Liver (tissue), 9 donors: Measurements from ENCODE around the gene ASIC1. TPM values are rescaled to one million over a fixed set of nuclear protein-coding genes. Genes with fewer than 3 reads are reported as not detected.

Experiments used
- DNase-seq: peaks from one replicate; pipeline ENCODE4 v3.0.0-alpha.2; 2017; ENCODE audit warnings: low spot score
- H3K27ac ChIP-seq, 2 donors: one replicate each; pipeline ENCODE4 v1.7.0; 2013; ENCODE audit warnings: inconsistent platforms in 2 of 2, low read length in 2 of 2, control low read depth in 1 of 2, low read depth in 1 of 2, mild to moderate bottlenecking in 1 of 2
- H3K27me3 ChIP-seq, 4 donors: one replicate each; pipeline versions ENCODE4 v1.6.1 to v1.7.0; 2013; ENCODE audit warnings: low read length in 3 of 4, inconsistent platforms in 1 of 4, mild to moderate bottlenecking in 1 of 4, moderate library complexity in 1 of 4; ENCODE audit not compliant: control insufficient read depth in 4 of 4, insufficient read depth in 4 of 4
- H3K36me3 ChIP-seq, 4 donors: one replicate each; pipeline versions ENCODE4 v1.6.1 to v1.7.0; 2013; ENCODE audit warnings: low read length in 3 of 4, mild to moderate bottlenecking in 3 of 4, low read depth in 1 of 4, moderate library complexity in 1 of 4; ENCODE audit not compliant: control insufficient read depth in 4 of 4, insufficient read depth in 3 of 4
- H3K4me1 ChIP-seq, 4 donors: one replicate each; pipeline versions ENCODE4 v1.6.1 to v1.7.0; 2013; ENCODE audit warnings: low read length in 3 of 4, mild to moderate bottlenecking in 3 of 4, moderate library complexity in 1 of 4; ENCODE audit not compliant: control insufficient read depth in 4 of 4, insufficient read depth in 4 of 4
- H3K4me3 ChIP-seq, 3 donors: one replicate each; pipeline versions ENCODE4 v1.6.1 to v1.7.0; 2013; ENCODE audit warnings: low read length in 3 of 3, control low read depth in 1 of 3, low read depth in 1 of 3, mild to moderate bottlenecking in 1 of 3
- H3K9ac ChIP-seq, 2 donors: one replicate each; pipeline ENCODE4 v1.7.0; 2013; ENCODE audit warnings: low read length in 2 of 2, mild to moderate bottlenecking in 2 of 2, moderate library complexity in 2 of 2, control low read depth in 1 of 2, low read depth in 1 of 2
- H3K9me3 ChIP-seq, 4 donors: one replicate each; pipeline versions ENCODE4 v1.6.1 to v1.7.0; 2013; ENCODE audit warnings: low read length in 3 of 4; ENCODE audit not compliant: control insufficient read depth in 4 of 4
- ATF3 ChIP-seq: IDR thresholded peaks from 2 replicates; pipeline ENCODE4 v1.6.1; 2016; ENCODE audit warnings: antibody characterized with exemption
- CTCF ChIP-seq: fragments of 150-350 bp; IDR thresholded peaks from 2 replicates; pipeline ENCODE4 v1.5.1; 2017; ENCODE audit warnings: improper control_type of control experiment, low read depth, low read length; ENCODE audit not compliant: missing input control
- EGR1 ChIP-seq, 2 donors: IDR thresholded peaks; 2 replicates each; pipeline ENCODE4 v1.6.1; 2016 to 2018; ENCODE audit warnings: antibody characterized with exemption in 2 of 2, low read depth in 2 of 2
- FOXA2 ChIP-seq: IDR thresholded peaks from 2 replicates; pipeline ENCODE4 v1.6.1; 2016; ENCODE audit warnings: antibody characterized with exemption
- HNF4A ChIP-seq, 2 donors: conservative IDR thresholded peaks; 2 replicates each; pipeline ENCODE4 v1.6.1; 2016; ENCODE audit warnings: antibody characterized with exemption in 2 of 2, mild to moderate bottlenecking in 2 of 2
- MAX ChIP-seq: IDR thresholded peaks from 2 replicates; pipeline ENCODE4 v1.6.1; 2016; ENCODE audit warnings: antibody characterized with exemption
- REST ChIP-seq: IDR thresholded peaks from 2 replicates; pipeline ENCODE4 v1.6.1; 2016; ENCODE audit warnings: antibody characterized with exemption, mild to moderate bottlenecking
- TAF1 ChIP-seq: conservative IDR thresholded peaks from 2 replicates; pipeline ENCODE4 v1.6.1; 2016; ENCODE audit warnings: antibody characterized with exemption, mild to moderate bottlenecking
- ZBTB33 ChIP-seq: IDR thresholded peaks from 2 replicates; pipeline ENCODE4 v1.6.1; 2016; ENCODE audit warnings: antibody characterized with exemption
- WGBS: extraction: QIAGEN DNeasy Blood & Tissue Kit; methylation state at CpG from one replicate; pipeline ENCODE4 v1.1.7; 2013; 5-methylcytosine and 5-hydroxymethylcytosine counted together
- polyA plus RNA-seq, 2 donors: library from polyadenylated mRNA; stranded (reverse) in 1 of 2; unstranded in 1 of 2; fragments of 200-250 nt in 1 of 2; fragments of >200 nt in 1 of 2; fragmentation: Nextera tagmentation in 1 of 2; extraction: Ambion mirVana in 1 of 2; gene quantifications; one replicate each; pipeline versions ENCODE4 v1.2.1 to v1.2.3, GENCODE V29; 2013 to 2015
- total RNA-seq, 2 donors: library from RNA; depleted of rRNA; stranded (reverse); fragments of >200 nt; gene quantifications; one replicate each; pipeline ENCODE4 v1.2.3, GENCODE V29; 2014
- donor health status: healthy.
- donor health status: healthy.
- donor health status: healthy.
- donor health status: healthy.
- donor health status: healthy.

The ASIC1 gene
- total and polyA plus RNA-seq, 4 donors: 0.05 to 0.08 (median 0.06) TPM; not detected in 1

GRCh38 chr12:50056639-50056976, 788 bp upstream of the ASIC1 start (continued):
- TF ChIP-seq ZBTB33 (no peak), HNF4A (conservative IDR thresholded peaks at IDR 0.05) (no peak)

GRCh38 chr12:50057896-50058670, 687 bp downstream of the ASIC1 start:
- H3K9ac ChIP-seq: no peak overlapping the region
- TF ChIP-seq CTCF (no peak), HNF4A (conservative IDR thresholded peaks at IDR 0.05) (no peak), ZBTB33 (no peak), FOXA2 (no peak), MAX (no peak), TAF1 (no peak), ATF3 (no peak), EGR1 (IDR thresholded peaks at IDR 0.05; ENCODE audit: low read depth in 2 of 2) (no peak), REST (no peak)
- peaks cover 0 to 2% (median 0%) of the 10 kb centered on the region in 4 donors for H3K27me3 ChIP-seq
- no peak for DNase-seq
- peaks cover 7 to 20% (median 10%) of the 10 kb centered on the region in 4 donors for H3K4me1 ChIP-seq
- no peak overlapping the region for H3K27ac ChIP-seq
- no peaks in the 10 kb centered on the region for H3K9me3 ChIP-seq
- no peaks in the 10 kb centered on the region for H3K36me3 ChIP-seq
- 23% methylated on average over 30 of the region's 30 CpGs for WGBS
- H3K4me3 ChIP-seq: peak overlapping the region in 1 of 3 donors; percentile 61
